Pancreas (tissue), 10 donors: ENCODE measurements around the gene SH2B2. TPM values are rescaled to one million over a fixed set of nuclear protein-coding genes. Genes with fewer than 3 reads are reported as not detected.

ENCODE experiments used
- ATAC-seq, 4 donors: fragments of 200-7000 bp; cut with Tn5 transposase; one replicate each; pipeline versions ENCODE4 v1.8.0 to v1.9.1; 2020; ENCODE audit warnings: mild to moderate bottlenecking in 4 of 4, moderate library complexity in 4 of 4
- DNase-seq, 6 donors: peaks; one replicate each; pipeline ENCODE4 v3.0.0-alpha.2; 2020
- FAIRE-seq: peaks from 2 replicates; lab custom pipeline; 2012; peaks lifted over from hg19 to GRCh38; lab: Jason Lieb, UNC
- H3K27ac ChIP-seq, 4 donors: fragments of 200-600 bp; sonication (generic); 1 replicate in 3 of 4; 2 replicates in 1 of 4; pipeline versions ENCODE4 v1.5.0 to v1.8.0; 2020
- H3K27me3 ChIP-seq, 4 donors: fragments of 200-600 bp; one replicate each; pipeline ENCODE4 v1.8.0; 2021
- H3K36me3 ChIP-seq, 3 donors: fragments of 200-600 bp; sonication (generic) in 1 of 3; one replicate each; pipeline versions ENCODE4 v1.5.0 to v1.8.0; 2020 to 2021
- H3K4me1 ChIP-seq, 3 donors: fragments of 200-600 bp; one replicate each; pipeline ENCODE4 v1.8.0; 2021
- H3K4me3 ChIP-seq, 4 donors: fragments of 200-600 bp; sonication (generic) in 2 of 4; one replicate each; pipeline versions ENCODE4 v1.5.0 to v1.8.0; 2020 to 2021
- H3K9me3 ChIP-seq, 4 donors: fragments of 200-600 bp; one replicate each; pipeline ENCODE4 v1.8.0; 2021
- CTCF ChIP-seq, 4 donors: fragments of 200-600 bp; sonication (generic) in 3 of 4; IDR thresholded peaks; one replicate each; pipeline versions ENCODE4 v1.5.0 to v1.8.0; 2021; ENCODE audit warnings: antibody characterized with exemption in 4 of 4
- WGBS, 2 donors: extraction: QIAGEN DNeasy Blood & Tissue Kit; methylation state at CpG; one replicate each; pipeline ENCODE4 v1.1.7; 2013; 5-methylcytosine and 5-hydroxymethylcytosine counted together
- intact Hi-C, 3 donors: fragments of 100-400 bp; cut with DNase I; formaldehyde crosslinking; loops; one replicate each; pipeline versions ENCODE4 v1.11.1 to v1.14.2; 2022
- polyA plus RNA-seq, 2 donors: library from polyadenylated mRNA; stranded (reverse); fragments of 200-250 nt; gene quantifications; one replicate each; pipeline ENCODE4 v1.2.3, GENCODE V29; 2013
- total RNA-seq, 6 donors: library from RNA; stranded (reverse); fragmentation: NEBNext Ultra II Directional in 4 of 6; extraction: Animal tissue kit (Norgen Biotek cat#: 25700) in 4 of 6; gene quantifications; one replicate each; pipeline versions ENCODE4 v1.2.1 to v1.2.4, GENCODE V29; 2021 to 2023
- donor health status: healthy with polysubstance abuse.
- donor health status: DM: no; HTN: no; CAD: no; lungs with moderate emphysema.
- donor health status: DM: no; HTN: no; CAD: no.
- donor health status: control.
- donor health status: control.
- donor health status: Bipolar disorder and iron deficiency.
- donor health status: DM: yes; HTN: yes; CAD: no.
- donor health status: DM: no; HTN: no; CAD: no.
- donor health status: DM: no; HTN: no; CAD: no.
- donor health status: DM: yes; HTN: yes; CAD: no.

The SH2B2 gene
- total and polyA plus RNA-seq, 8 donors = 1.3 to 5.1 (median 2.1) TPM

GRCh38 chr7:102284891-102285539 lies 1.7 kb upstream of the SH2B2 start:
- Histone ChIP-seq H3K27ac (peak overlapping the region in 1 of 4 donors; percentile 77), H3K27me3 (no peaks in the 10 kb centered on the region), H3K36me3 (no peaks in the 10 kb centered on the region), H3K4me1 (peaks cover 0 to 5% (median 4%) of the 10 kb centered on the region in 3 donors), H3K4me3 (peak overlapping the region in 1 of 4 donors; percentile 92), H3K9me3 (no peaks in the 10 kb centered on the region)
- intact Hi-C loops = loop anchor here in 2 of 3 donors (5.0 kb wide), 2 partner anchors 102 to 107 kb away; no protein-coding TSS in a partner anchor
- no peak for TF ChIP-seq CTCF (IDR thresholded peaks at IDR 0.05)
- DNase-seq (peak in 2 of 6 donors; percentile 40 to 76), ATAC-seq (no peak), FAIRE-seq (no peak)
- 73 to 74% methylated on average over 19 of the region's 19 CpGs for WGBS, 2 donors

- peak in 2 of 6 donors; percentile 23 to 79 for DNase-seq
- H3K27ac ChIP-seq = peak overlapping the region; percentile 62 to 77 (median 69)
These were observed 980 bp upstream of the SH2B2 start for GRCh38 chr7:102285540-102286236.

GRCh38 chr7:102287111-102287980 lies 678 bp downstream of the SH2B2 start:
- peak; percentile 57 to 73 (median 64) for ATAC-seq

More at GRCh38 chr7:102285540-102286236, 980 bp upstream of the SH2B2 start:
- peak in 1 of 4 donors; percentile 1 for ATAC-seq
- no peak for FAIRE-seq
- Histone ChIP-seq H3K36me3 (no peaks in the 10 kb centered on the region), H3K9me3 (no peaks in the 10 kb centered on the region), H3K27me3 (no peaks in the 10 kb centered on the region), H3K4me1 (peaks cover 0 to 5% (median 4%) of the 10 kb centered on the region in 3 donors), H3K4me3 (peak overlapping the region in 2 of 4 donors; percentile 68 to 92)
- intact Hi-C loops = no loop called here
- 47 to 63% methylated on average over 13 to 19 of the region's 19 CpGs for WGBS, 2 donors
- no peak for TF ChIP-seq CTCF (IDR thresholded peaks at IDR 0.05)

GRCh38 chr7:102287981-102288278 lies 1.3 kb downstream of the SH2B2 start:
- intact Hi-C loops = no loop called here
- FAIRE-seq (no peak), DNase-seq (no peak), ATAC-seq (no peak)
- Histone ChIP-seq H3K27me3 (no peaks in the 10 kb centered on the region), H3K4me3 (peak overlapping the region in 3 of 4 donors; percentile 68 to 92 (median 76)), H3K27ac (no peak overlapping the region), H3K36me3 (no peaks in the 10 kb centered on the region), H3K4me1 (peaks cover 0 to 5% (median 4%) of the 10 kb centered on the region in 3 donors), H3K9me3 (no peaks in the 10 kb centered on the region)
- no peak for TF ChIP-seq CTCF (IDR thresholded peaks at IDR 0.05)
- WGBS, 2 donors = 8 to 14% methylated on average over 5 of the region's 5 CpGs

More at GRCh38 chr7:102287111-102287980, 678 bp downstream of the SH2B2 start:
- Histone ChIP-seq H3K9me3 (no peaks in the 10 kb centered on the region), H3K27me3 (no peaks in the 10 kb centered on the region), H3K36me3 (no peaks in the 10 kb centered on the region), H3K4me1 (peaks cover 0 to 5% (median 4%) of the 10 kb centered on the region in 3 donors), H3K27ac (no peak overlapping the region), H3K4me3 (peak overlapping the region; percentile 42 to 92 (median 72))
- intact Hi-C loops = no loop called here
- DNase-seq (peak in 5 of 6 donors; percentile 38 to 83 (median 63)), FAIRE-seq (no peak)
- TF ChIP-seq CTCF (IDR thresholded peaks at IDR 0.05) = no peak
- 0% methylated on average over 42 to 69 of the region's 69 CpGs for WGBS, 2 donors
